ENCODE data around the gene PSME1.

PSME1 gene

DNA sequence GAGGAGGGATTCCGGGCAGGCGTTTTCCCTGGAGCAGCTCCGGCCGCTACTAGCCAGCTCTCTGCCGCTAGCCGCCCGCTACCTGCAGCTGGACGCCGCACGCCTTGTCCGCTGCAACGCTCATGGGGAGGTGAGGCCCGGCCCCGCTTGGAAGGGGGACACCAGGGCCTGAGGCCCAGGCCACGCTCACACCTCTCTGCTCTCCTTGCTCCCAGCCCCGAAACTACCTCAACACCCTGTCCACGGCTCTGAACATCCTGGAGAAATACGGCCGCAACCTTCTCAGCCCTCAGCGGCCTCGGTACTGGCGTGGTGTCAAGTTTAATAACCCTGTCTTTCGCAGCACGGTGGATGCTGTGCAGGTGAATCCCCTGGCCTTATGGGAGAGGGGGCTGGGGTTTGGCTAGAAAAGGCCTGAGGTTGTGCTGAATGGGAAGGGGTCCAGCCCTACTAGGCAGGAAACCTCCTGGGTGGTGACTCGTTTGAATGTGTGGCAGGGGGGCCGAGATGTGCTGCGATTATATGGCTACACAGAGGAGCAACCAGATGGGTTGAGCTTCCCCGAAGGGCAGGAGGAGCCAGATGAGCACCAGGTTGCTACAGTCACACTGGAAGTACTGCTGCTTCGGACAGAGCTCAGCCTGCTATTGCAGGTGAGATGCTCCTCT, 11.9 kb downstream of the PSME1 start:
- DNase-seq = no peak

DNA sequence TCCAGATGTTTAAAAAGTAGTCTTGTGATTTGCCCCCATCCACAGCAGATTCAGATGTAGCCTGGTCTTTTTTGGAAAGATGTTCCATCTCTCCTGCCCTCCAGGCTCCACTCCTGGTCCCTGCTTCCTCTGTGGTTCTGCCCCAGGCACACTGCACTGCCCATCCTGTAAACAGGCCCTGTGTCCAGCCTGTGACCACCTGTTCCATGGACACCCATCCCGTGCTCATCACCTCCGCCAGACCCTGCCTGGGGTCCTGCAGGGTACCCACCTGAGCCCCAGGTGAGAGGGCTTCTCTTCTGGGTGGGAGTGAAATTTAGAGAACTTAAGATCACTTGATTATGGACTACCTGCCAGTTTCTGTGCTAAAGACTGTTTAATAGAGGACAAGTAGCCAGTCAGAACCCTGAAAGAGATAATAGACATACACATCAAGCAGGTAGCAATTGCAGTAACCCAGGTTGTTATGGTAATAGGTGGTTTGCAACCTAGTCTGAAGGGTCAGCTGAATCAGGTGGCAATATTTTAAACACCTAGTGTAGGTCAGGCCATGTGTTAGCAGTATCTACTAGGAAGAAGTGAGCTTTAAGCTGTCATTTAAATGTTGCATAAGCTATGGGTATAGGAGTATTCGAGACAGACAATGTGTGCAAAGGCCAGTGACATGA, 13.4 kb downstream of the PSME1 start:
- DNase-seq = no peak

DNA sequence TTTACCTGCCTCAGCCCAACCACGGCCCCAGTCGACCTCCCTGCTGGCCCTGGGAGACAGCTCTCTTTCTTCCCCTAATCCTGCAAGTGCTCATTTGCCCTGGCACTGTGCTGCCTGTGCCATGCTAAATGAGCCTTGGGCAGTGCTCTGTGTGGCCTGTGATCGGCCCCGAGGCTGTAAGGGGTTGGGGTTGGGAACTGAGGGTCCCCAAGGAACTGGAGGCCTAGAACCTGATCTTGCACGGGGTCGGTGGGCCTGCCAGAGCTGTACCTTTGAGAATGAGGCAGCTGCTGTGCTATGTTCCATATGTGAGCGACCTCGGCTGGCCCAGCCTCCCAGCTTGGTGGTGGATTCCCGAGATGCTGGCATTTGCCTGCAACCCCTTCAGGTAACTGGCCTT, 14.1 kb downstream of the PSME1 start:
- no peak for DNase-seq

DNA sequence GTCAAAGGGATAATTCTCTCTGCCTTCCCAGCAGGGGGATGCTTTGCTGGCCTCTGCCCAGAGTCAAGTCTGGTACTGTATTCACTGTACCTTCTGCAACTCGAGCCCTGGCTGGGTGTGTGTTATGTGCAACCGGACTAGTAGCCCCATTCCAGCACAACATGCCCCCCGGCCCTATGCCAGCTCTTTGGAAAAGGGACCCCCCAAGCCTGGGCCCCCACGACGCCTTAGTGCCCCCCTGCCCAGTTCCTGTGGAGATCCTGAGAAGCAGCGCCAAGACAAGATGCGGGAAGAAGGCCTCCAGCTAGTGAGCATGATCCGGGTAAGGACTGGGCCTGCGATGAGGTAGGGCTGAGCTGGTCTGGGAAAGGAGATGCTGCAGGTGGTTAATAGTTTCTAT, 14.6 kb downstream of the PSME1 start:
- no peak for DNase-seq

DNA sequence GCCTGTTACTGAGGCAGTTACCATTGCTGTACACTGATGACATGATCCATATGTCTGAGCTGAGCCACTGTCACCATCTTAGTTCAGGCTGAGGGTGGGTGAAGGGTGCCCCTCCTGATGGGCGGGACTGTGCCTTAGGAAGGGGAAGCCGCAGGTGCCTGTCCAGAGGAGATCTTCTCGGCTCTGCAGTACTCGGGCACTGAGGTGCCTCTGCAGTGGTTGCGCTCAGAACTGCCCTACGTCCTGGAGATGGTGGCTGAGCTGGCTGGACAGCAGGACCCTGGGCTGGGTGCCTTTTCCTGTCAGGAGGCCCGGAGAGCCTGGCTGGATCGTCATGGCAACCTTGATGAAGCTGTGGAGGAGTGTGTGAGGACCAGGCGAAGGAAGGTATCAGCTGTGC, 15.0 kb downstream of the PSME1 start:
- no peak for DNase-seq

DNA sequence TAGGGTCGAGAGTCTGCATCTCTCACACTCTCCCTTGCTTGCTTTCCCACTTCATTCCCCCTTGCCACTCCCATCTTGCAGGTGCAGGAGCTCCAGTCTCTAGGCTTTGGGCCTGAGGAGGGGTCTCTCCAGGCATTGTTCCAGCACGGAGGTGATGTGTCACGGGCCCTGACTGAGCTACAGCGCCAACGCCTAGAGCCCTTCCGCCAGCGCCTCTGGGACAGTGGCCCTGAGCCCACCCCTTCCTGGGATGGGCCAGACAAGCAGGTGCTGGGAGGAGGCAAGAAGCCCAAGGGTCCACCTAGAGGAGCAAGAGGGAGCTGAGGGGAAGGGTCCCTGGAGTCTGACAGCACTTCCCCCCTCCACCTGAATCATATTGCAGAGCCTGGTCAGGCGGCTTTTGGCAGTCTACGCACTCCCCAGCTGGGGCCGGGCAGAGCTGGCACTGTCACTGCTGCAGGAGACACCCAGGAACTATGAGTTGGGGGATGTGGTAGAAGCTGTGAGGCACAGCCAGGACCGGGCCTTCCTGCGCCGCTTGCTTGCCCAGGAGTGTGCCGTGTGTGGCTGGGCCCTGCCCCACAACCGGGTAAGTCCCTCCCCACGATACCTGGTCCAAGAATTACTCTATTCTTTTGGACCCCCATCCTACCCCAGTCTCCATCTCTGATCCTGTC, 15.5 kb downstream of the PSME1 start:
- DNase-seq = no peak

DNA sequence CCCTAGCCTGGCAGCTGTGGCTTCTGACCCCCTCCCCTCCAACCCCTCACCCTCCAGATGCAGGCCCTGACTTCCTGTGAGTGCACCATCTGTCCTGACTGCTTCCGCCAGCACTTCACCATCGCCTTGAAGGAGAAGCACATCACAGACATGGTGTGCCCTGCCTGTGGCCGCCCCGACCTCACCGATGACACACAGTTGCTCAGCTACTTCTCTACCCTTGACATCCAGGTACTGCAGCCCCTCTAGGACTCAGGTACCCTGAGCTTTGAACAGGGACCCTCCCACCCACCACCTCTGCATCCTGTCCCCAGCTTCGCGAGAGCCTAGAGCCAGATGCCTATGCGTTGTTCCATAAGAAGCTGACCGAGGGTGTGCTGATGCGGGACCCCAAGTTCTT, 19.1 kb downstream of the PSME1 start:
- no peak for DNase-seq

DNA sequence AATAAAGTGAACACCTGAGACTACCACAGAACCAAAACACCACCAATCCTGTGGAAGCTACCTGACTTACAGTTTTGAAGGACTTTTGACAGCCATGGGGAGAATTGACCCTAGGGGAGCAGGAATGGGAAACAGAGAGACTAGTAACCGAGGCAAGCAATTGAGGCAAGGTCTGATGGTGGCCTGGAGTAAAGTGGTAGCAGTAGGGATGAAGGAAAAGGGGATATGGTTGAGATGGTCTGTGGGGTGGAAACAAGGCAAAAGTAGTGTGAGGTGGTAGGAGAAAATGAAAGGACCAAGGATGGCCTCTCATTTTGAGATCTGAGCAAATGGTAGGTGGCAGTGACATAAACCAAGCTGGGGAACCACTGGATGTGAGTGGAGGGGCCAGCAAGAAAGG, 20.8 kb downstream of the PSME1 start:
- no peak for DNase-seq

DNA sequence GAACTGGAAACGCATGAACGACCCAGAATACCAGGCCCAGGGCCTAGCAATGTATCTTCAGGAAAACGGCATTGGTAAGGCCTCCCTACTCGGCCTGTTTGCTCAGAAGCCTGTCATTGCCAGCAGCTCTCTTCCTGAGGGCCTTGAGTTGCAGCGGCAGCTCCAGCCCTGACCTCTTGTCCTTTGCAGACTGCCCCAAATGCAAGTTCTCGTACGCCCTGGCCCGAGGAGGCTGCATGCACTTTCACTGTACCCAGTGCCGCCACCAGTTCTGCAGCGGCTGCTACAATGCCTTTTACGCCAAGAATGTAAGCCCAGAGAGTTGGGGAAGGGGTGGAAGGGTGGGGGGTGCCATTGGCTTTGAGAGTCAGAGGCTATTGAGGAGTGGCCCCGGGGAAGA, 21.3 kb downstream of the PSME1 start:
- no peak for DNase-seq

DNA sequence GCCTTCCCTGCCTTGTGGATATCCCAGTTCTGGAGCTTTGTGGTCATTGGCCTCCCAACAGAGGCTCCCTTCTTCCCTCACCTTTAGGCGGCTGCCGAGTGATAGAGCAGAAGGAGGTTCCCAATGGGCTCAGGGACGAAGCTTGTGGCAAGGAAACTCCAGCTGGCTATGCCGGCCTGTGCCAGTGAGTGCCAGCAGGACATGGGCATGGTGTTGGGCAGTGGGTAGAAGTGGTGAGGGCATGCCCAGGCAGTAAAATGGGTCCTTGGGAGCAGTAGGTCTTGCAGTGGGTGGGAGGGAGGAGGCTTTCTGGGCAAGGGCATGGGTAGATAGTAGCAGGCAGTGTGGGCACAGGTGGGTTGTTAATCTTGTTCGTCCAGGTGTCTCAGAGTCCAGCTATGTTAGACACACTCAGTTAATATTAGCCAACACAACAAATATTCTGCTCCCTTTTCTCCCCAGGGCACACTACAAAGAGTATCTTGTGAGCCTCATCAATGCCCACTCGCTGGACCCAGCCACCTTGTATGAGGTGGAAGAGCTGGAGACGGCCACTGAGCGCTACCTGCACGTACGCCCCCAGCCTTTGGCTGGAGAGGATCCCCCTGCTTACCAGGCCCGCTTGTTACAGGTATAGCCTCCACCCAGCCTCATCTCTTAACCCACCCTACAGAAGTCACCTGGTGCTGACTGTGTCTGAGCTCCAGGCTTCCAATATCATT, 23.9 kb downstream of the PSME1 start:
- no peak for DNase-seq

DNA sequence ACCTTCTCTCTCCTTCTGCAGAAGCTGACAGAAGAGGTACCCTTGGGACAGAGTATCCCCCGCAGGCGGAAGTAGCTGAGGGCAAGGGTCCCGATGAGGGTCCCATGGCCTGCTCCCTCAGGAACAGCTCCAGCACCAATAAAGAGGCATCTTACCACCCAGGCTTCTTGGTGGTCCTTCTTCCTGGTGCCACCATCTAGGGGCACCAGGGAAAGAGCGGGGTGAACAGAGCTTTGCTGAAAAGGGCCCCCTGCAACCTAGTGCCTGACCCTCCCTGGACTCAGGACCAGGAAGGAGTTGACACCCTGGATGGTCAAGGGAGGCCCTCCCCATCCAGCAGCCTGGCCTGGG, 24.5 kb downstream of the PSME1 start:
- no peak for DNase-seq

DNA sequence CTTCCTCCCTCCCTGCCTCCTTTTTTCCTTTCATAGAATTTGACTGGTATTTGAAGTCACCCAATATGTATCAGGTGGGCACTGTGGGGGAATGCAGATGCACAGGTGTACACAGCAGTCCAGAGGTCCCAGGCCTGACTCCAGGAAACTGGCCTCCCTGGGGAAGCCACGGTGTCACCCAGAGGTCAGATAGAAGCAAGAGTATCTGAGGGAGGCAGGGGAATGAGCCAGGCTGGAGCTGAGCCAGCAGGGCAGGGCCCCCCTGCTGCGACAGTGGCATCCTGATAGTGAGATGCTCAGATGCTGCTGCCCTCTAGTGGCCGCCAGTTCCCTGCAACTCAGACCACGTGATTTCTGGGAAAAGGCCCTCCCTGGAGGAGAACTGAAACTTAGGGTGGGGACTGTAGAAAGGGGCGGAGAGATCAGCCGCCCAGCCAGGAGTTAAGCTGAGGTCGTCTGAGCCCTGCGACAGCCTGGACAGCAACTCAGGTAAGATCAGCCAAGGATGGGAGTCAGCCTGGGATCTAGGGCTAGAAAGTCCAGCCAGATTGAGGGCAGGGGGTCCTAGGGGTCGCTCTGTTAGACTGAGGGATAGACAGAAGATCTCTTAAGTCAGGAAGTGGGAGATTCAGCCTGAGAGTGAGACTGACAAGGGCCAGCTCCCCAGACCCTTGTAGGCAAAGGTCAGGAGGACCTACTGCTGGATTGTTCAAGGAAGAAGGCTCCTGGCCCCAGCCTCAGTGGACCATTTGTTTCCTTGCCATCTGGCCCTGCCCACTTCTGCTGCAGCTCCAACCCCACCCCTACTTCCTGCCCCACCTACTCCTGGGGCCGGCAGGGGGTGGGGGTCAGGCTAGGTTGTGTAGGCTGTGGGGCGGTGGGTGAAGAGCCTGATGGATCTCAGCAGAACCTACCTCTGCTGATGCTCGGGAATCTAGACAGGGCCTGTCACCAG, 25.1 kb downstream of the PSME1 start, which contains the start of gene IRF9:
TSS of gene IRF9 (plus strand) at position 416 of the 955 bp plus-strand sequence. CDS start 880 bp downstream, outside the sequence.
- peak; percentile 94 for DNase-seq

DNA sequence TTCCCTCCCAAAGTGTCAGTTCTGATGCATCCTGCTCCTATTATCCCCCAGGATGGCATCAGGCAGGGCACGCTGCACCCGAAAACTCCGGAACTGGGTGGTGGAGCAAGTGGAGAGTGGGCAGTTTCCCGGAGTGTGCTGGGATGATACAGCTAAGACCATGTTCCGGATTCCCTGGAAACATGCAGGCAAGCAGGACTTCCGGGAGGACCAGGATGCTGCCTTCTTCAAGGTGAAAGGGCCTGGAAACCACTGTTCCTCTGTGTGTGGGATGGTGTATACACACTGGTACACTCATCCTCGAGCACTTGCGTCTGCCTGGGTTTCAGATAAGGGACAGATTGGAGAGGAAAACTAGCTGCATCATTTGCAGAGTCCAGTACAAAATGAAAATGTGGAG, 26.1 kb downstream of the PSME1 start:
- no peak for DNase-seq

DNA sequence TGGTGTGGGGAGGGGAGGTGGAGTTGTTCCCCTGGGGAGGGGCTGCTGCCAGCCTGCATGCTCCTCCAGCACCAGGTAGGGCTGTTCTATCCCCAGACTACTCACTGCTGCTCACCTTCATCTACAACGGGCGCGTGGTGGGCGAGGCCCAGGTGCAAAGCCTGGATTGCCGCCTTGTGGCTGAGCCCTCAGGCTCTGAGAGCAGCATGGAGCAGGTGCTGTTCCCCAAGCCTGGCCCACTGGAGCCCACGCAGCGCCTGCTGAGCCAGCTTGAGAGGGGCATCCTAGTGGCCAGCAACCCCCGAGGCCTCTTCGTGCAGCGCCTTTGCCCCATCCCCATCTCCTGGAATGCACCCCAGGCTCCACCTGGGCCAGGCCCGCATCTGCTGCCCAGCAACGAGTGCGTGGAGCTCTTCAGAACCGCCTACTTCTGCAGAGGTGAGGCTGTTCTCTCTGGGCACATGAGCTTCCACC, 28.6 kb downstream of the PSME1 start:
- no peak for DNase-seq

DNA sequence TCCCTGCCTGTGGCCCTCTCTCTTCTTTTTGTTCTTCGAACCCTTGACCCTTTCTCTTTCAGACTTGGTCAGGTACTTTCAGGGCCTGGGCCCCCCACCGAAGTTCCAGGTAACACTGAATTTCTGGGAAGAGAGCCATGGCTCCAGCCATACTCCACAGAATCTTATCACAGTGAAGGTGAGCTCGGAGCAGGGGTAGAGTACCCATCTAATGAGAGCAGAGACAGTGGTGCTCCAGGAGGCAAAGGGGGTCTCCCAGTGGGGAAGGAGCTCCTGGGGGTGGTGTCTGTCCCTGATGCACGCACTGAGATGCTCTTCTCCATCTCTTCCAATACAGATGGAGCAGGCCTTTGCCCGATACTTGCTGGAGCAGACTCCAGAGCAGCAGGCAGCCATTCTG, 29.8 kb downstream of the PSME1 start:
- no peak for DNase-seq

DNA sequence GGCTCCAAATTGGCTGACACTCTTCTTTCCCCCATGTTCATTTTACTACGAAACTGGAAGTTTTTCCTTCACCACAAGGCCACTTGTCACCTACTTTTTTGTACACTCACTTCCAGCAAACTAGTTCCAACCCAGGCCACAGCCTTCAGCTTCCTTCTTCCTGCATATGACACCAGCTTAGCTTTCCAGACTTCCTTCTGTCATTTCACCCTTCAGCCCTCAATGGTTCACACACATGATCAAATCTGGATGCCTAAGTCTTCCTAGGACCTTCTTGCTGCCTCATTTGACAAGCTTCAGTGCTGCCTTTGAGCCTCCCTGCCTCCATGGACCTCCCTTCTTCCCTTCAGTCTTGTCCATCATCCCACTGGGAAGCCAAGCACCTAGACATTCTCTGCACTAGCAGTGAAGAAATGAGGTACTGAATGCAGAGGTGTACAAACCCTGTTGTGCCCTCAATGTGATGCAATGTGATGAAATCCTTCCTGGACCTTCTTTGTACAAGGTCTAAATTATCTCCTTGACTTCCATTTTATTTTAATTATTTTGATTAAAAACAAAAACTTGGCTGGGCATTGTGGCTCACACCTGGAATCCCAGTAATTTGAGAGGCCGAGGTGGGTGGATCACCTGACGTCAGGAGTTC, 31.6 kb downstream of the PSME1 start:
- no peak for DNase-seq

DNA sequence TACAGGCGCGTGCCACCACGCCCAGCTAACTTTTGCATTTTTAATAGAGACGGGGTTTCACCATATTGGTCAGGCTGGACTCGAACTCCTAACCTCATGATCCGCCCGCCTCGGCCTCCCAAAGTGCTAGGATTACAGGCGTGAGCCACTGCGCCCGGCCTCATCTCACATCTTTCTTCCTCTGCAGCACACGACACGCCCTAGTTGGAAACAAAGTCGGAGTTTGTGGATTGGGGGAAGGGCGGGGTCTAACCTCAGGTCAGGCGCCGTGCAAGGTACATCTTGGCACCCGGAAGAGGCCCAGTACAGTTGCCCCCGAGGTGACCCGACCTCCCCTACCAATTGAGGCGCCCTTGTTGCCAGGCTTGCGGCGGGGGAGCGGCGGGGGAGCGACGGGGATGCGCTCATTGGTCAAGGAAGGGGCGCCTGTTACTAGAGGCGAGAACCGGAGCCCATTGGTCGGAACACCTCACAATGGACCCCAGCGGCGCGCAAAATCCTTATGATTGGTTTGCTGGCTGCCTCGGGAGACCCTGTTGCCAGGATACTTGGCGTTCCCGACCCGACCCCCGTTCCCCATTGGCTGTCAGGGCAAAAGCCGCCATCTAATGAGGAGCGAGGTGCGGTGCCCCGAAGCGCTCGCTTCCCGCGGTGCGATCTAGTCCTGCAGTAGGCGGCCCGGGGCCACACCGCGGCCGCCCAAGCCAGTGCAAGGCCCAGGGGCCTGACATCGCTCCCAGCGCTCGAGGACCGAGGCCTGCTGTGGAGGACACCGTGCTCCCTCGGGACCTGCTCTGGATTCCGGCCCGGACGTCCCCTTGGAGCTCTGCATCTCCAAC, 35.6 kb downstream of the PSME1 start, which contains the start of gene REC8:
TSS of gene REC8 (plus strand) at position 659 of the 839 bp plus-strand sequence. CDS start 473 bp downstream, outside the sequence.
- DNase-seq = peak; percentile 99

DNA sequence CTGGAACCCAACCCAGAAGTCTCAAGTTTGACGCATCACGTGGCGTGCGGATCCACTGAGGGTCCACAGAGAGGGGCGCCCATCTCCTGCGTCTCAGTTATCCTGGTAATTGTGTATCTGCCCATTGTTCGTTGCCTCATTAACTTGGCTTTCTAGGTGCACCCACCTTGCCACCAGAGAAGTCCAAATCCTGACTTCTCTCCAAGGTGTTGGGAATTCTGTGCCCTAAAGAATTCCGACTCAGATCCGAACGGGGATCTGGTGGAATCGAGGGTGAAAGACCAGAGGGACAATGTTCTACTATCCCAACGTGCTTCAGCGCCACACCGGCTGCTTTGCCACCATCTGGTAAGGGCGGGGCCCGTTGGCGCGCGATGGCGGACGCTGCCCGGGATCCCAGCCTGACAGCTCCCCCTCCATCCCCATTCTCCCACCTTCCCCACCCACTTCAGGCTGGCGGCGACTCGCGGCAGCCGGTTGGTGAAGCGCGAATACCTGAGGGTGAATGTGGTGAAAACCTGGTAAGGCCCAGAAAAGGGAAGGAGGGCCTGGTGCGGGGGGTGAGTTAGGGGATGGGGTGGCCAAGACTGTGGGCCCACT, 36.4 kb downstream of the PSME1 start:
- peak; percentile 50 for DNase-seq

DNA sequence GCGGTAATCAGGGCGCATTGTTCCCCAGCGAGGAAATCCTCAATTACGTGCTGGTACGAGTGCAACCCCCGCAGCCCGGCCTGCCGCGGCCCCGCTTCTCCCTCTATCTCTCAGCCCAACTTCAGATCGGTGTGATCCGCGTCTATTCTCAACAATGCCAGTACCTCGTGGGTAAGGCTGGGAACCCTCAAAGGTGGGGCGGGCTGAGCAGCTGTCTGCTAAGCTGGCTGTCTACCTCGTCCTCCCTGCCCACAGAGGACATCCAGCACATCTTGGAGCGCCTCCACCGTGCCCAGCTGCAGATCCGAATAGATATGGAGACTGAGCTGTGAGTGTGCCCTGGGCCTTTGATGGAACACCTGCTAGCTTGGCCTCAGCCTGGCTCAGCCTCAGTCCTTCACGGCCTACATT, 36.9 kb downstream of the PSME1 start:
- peak; percentile 18 for DNase-seq

DNA sequence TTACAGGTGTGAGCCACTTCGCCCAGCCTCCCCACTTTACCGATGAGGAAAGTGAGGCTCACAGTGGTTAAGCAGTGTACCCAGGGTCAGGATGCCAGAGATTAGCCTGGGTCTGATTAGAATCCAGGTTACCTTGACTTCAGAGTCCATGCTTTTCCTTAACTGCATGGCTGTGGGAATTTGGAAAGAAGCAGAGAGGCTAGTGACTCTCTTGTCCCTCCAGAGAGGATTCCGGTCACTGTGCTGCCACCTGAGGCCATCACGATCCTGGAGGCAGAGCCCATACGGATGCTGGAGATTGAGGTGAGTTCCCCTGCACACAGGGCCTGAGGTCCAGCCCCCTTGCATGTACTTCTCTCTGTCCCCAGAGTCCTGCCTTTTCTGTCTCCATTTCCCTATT, 40.6 kb downstream of the PSME1 start:
- no peak for DNase-seq

Measured in COR-L47 (cell line).